Fibroblast of skin of back (primary cell): ENCODE results near the gene TOPORS.

Experiments
- DNase-seq: peaks from one replicate; pipeline ENCODE4 v3.0.0-alpha.2; 2013

Gene TOPORS

GRCh38 chr9:32501868-32502267 is 50.5 kb downstream of the TOPORS start:
- no peak for DNase-seq

DNA sequence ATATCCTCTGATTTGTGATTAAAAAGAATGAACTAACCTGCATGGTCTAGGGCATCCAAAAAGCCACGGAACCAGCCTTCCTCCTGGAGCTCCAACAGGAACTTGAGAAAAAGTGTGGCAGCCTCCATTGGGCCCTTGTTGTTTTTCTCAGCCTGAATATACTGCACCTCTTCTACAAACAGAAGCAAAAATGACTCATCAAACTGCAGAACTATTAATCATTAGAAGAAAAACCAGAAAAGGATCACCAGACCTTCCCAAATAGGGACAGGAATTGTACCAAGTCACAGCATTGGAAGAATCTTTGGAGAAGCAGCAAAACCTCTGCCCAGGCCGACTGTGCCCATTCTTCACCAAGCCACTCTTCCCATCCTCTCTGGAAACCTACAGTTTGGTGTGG is 51.6 kb downstream of the TOPORS start:
- DNase-seq, result peak; percentile 68

GRCh38 chr9:32497921-32498320 is 54.5 kb downstream of the TOPORS start:
- DNase-seq, result no peak

- no peak for DNase-seq
Measured at GRCh38 chr9:32490601-32491000, 61.8 kb downstream of the TOPORS start.
